Cardiac fibroblast (primary cell): ENCODE measurements around the gene ANKRD44.

Experiments
- DNase-seq, 2 donors: peaks; one replicate each; pipeline versions ENCODE4 v3.0.0 to v3.0.0-alpha.2; 2010; ENCODE audit warnings: low read depth in 2 of 2
- H3K4me3 ChIP-seq, 2 donors: replicated peaks in 1 of 2; 1 replicate in 1 of 2; 2 replicates in 1 of 2; pipeline ENCODE4 v1.5.1; 2011; ENCODE audit warnings: low read depth in 2 of 2, low read length in 2 of 2, mild to moderate bottlenecking in 2 of 2, moderate library complexity in 1 of 2
- CTCF ChIP-seq: IDR thresholded peaks from one replicate; pipeline ENCODE4 v1.5.1; 2011; ENCODE audit warnings: low read depth, mild to moderate bottlenecking, low read length, inconsistent platforms

The ANKRD44 gene

GRCh38 chr2:197266477-197266876 is 44.1 kb downstream of the ANKRD44 start:
- H3K4me3 ChIP-seq = no peak overlapping the region
- no peak for DNase-seq
- TF ChIP-seq CTCF = no peak

GRCh38 chr2:197265924-197266323 is 44.7 kb downstream of the ANKRD44 start:
- TF ChIP-seq CTCF = no peak
- no peak overlapping the region for H3K4me3 ChIP-seq
- no peak for DNase-seq

GRCh38 chr2:197265036-197265435 is 45.5 kb downstream of the ANKRD44 start:
- TF ChIP-seq CTCF = no peak
- H3K4me3 ChIP-seq = no peak overlapping the region
- no peak for DNase-seq

GRCh38 chr2:197264332-197264731 is 46.2 kb downstream of the ANKRD44 start:
- no peak overlapping the region for H3K4me3 ChIP-seq
- TF ChIP-seq CTCF = no peak
- DNase-seq = no peak

GRCh38 chr2:197263077-197263476 is 47.5 kb downstream of the ANKRD44 start:
- TF ChIP-seq CTCF = no peak
- no peak for DNase-seq
- H3K4me3 ChIP-seq = no peak overlapping the region

GRCh38 chr2:197261808-197262226 is 48.8 kb downstream of the ANKRD44 start:
- DNase-seq = peak; percentile 35 to 42
- no peak for TF ChIP-seq CTCF
- H3K4me3 ChIP-seq = no peak overlapping the region

- DNase-seq = no peak
- TF ChIP-seq CTCF = no peak
- no peak overlapping the region for H3K4me3 ChIP-seq
Observed at GRCh38 chr2:197259470-197259999, 51.0 kb downstream of the ANKRD44 start.
